ENCODE results near the gene TM9SF2. TPM values are rescaled to one million over a fixed set of nuclear protein-coding genes. Genes with fewer than 3 reads are reported as not detected.

The TM9SF2 gene
- total RNA-seq, 4 donors from 2014 or later = 185 to 207 (median 200) TPM

- DNase-seq = peak; percentile 44 to 49
- no peak for TF ChIP-seq POLR2A (IDR thresholded peaks at IDR 0.05)
- TF ChIP-seq CTCF (IDR thresholded peaks at IDR 0.05) = peak in 3 of 6 experiments; percentile 9 to 25 (median 22)
- 24 to 31% methylated on average over 18 of the region's 18 CpGs for WGBS, 2 donors
- Histone ChIP-seq H3K9me3 (no peaks in the 10 kb centered on the region), H3K36me3 (no peaks in the 10 kb centered on the region), H3K27me3 (no peaks in the 10 kb centered on the region), H3K27ac (peak overlapping the region; percentile 0 to 81 (median 25)), H3K4me3 (replicated peaks in 1 of 3) (peak overlapping the region in 2 of 3 donors; percentile 3 to 71), H3K4me1 (peaks cover 0 to 10% of the 10 kb centered on the region in 2 donors)
- intact Hi-C loops (cut with DNase I) = loop anchor here (10.0 kb wide), 1 partner anchor 101 kb away; the partner anchor contains the start of gene TM9SF2
Measured at GRCh38 chr13:99605420-99606323, 104.4 kb downstream of the TM9SF2 start.

- H3K4me1 ChIP-seq = peaks cover 0 to 11% of the 10 kb centered on the region in 2 donors
- no peaks in the 10 kb centered on the region for H3K36me3 ChIP-seq
- TF ChIP-seq CTCF (IDR thresholded peaks at IDR 0.05) (no peak), POLR2A (IDR thresholded peaks at IDR 0.05) (peak; percentile 23 to 89)
- peak within 1 kb of the TSS; percentile 53 to 71 (median 67) for H3K4me3 ChIP-seq (replicated peaks in 1 of 3)
- H3K27ac ChIP-seq = peak within 1 kb of the TSS; percentile 68 to 81 (median 80)
- peak; percentile 81 to 82 for DNase-seq
- no peaks in the 10 kb centered on the region for H3K9me3 ChIP-seq
- no peaks in the 10 kb centered on the region for H3K27me3 ChIP-seq
- intact Hi-C loops (cut with DNase I) = loop anchor here (10.0 kb wide), 1 partner anchor 102 kb away; the partner anchor contains the start of gene TM9SF2
- 0 to 2% methylated on average over 11 to 17 of the region's 73 CpGs for WGBS, 2 donors
Measured at GRCh38 chr13:99606324-99607066, 105.2 kb downstream of the TM9SF2 start, which contains the start of gene CLYBL. Gene CLYBL, plus strand, starts transcription at chr13:99606690.

- WGBS, 2 donors = 94 to 97% methylated on average over 14 to 15 of the region's 15 CpGs
- intact Hi-C loops (cut with DNase I) = loop anchor here (10.0 kb wide), 1 partner anchor 104 kb away; the partner anchor contains the start of gene TM9SF2
- DNase-seq = no peak
- Histone ChIP-seq H3K4me1 (peaks cover 0 to 11% of the 10 kb centered on the region in 2 donors), H3K27me3 (no peaks in the 10 kb centered on the region), H3K9me3 (no peaks in the 10 kb centered on the region), H3K4me3 (replicated peaks in 1 of 3) (no peak overlapping the region), H3K36me3 (no peaks in the 10 kb centered on the region), H3K27ac (no peak overlapping the region)
- TF ChIP-seq POLR2A (IDR thresholded peaks at IDR 0.05) = no peak
- no peak for TF ChIP-seq CTCF (IDR thresholded peaks at IDR 0.05)
Measured at GRCh38 chr13:99608345-99608744, 107.1 kb downstream of the TM9SF2 start.

GRCh38 chr13:99610702-99611289 lies 109.5 kb downstream of the TM9SF2 start:
- no peak for DNase-seq
- Histone ChIP-seq H3K4me3 (replicated peaks in 1 of 3) (no peak overlapping the region), H3K36me3 (no peaks in the 10 kb centered on the region), H3K27me3 (no peaks in the 10 kb centered on the region), H3K4me1 (peaks cover 0 to 7% of the 10 kb centered on the region in 2 donors), H3K27ac (no peak overlapping the region), H3K9me3 (no peaks in the 10 kb centered on the region)
- intact Hi-C loops (cut with DNase I) = no loop called here
- 79 to 81% methylated on average over 4 of the region's 4 CpGs for WGBS, 2 donors
- TF ChIP-seq POLR2A (IDR thresholded peaks at IDR 0.05) (no peak), CTCF (IDR thresholded peaks at IDR 0.05) (no peak)

Small RNA genes lying within 50 kb of the gene (small RNA-seq; reads per million reads assigned to genes)
- gene AL139035.1 = not detected

Other genes with a start within 250 kb of the TM9SF2 start
- under 1 TPM in 2 of 4 donors, not detected in 2; 0.27 to 0.96 TPM for gene GPR18, start 243.1 kb upstream of the TM9SF2 start, total RNA-seq
- gene GPR183, start 194.1 kb upstream of the TM9SF2 start, total RNA-seq = 1 to 10 TPM; 2.5 to 9.7 (median 5.1) TPM
- 10 to 100 TPM in 3 of 4 donors, 1 to 10 TPM in 1; 7.6 to 26.0 (median 13.3) TPM for gene CLYBL, start 105.2 kb downstream of the TM9SF2 start, total RNA-seq

Data from thyroid gland (tissue), 4 donors.